ENCODE measurements around the gene HEXA. TPM values are rescaled to one million over a fixed set of nuclear protein-coding genes. Genes with fewer than 3 reads are reported as not detected.
A peak's percentile ranks its signal among the peaks of the same experiment; 100 is the strongest.
"Not testable (repeated sequence)": the region's sequence is repeated elsewhere in the genome, so short reads cannot be mapped to it uniquely, and the experiment has no call there.

Gene HEXA
- total RNA-seq, result 10 to 100 TPM; 29.4 to 51.5 (median 40.0) TPM

GRCh38 chr15:72375846-72376581, at the start of gene HEXA:
Gene HEXA, minus strand, starts transcription at chr15:72376014. Its CDS starts 42 bp downstream, at chr15:72375972.
- intact Hi-C loops (cut with DNase I; ENCODE audit: low total_unique reads), result loop anchor here (2.0 to 10.0 kb wide), 3 partner anchors 96 to 309 kb away; partner anchors contain the start of genes ARIH1, BBS4, HIGD2B and PARP6
- H3K36me3 ChIP-seq, result no peaks in the 10 kb centered on the region
- no peaks in the 10 kb centered on the region for H3K27me3 ChIP-seq
- no peaks in the 10 kb centered on the region for H3K9me3 ChIP-seq
- in situ Hi-C loops (cut with MboI; ENCODE audit: low sequenced_read_pairs in 4 of 4), result loop anchor here in 1 of 4 donors (10.0 kb wide), 1 partner anchor 99 kb away; the partner anchor contains the start of gene ARIH1
- ATAC-seq (peak; percentile 95 to 96), DNase-seq (peak; percentile 95 to 98)
- H3K27ac ChIP-seq, result peak within 1 kb of the TSS; percentile 91 to 94 (median 93)
- TF ChIP-seq CTCF (IDR thresholded peaks at IDR 0.05 in 4 of 5, conservative IDR thresholded peaks at IDR 0.05 in 1 of 5) (peak in 2 of 5 experiments; percentile 35 to 62), POLR2A (IDR thresholded peaks at IDR 0.05) (peak; percentile 73 to 81)
- H3K4me1 ChIP-seq, result peaks cover 33 to 35% of the 10 kb centered on the region in 2 donors
- peak within 1 kb of the TSS; percentile 79 to 95 (median 89) for H3K4me3 ChIP-seq

GRCh38 chr15:72423256-72423655, 47.4 kb upstream of the HEXA start:
- Histone ChIP-seq H3K4me3 (no peak overlapping the region), H3K36me3 (no peaks in the 10 kb centered on the region), H3K4me1 (no peaks in the 10 kb centered on the region), H3K27me3 (no peaks in the 10 kb centered on the region), H3K9me3 (no peaks in the 10 kb centered on the region), H3K27ac (no peak overlapping the region)
- in situ Hi-C loops (cut with MboI; ENCODE audit: low sequenced_read_pairs in 4 of 4), result no loop called here
- intact Hi-C loops (cut with DNase I; ENCODE audit: low total_unique reads), result no loop called here
- no peak for TF ChIP-seq CTCF (IDR thresholded peaks at IDR 0.05 in 4 of 5, conservative IDR thresholded peaks at IDR 0.05 in 1 of 5)
- TF ChIP-seq POLR2A (IDR thresholded peaks at IDR 0.05), result no peak
- DNase-seq (no peak), ATAC-seq (no peak)

- no peak overlapping the region for H3K27ac ChIP-seq
- in situ Hi-C loops (cut with MboI; ENCODE audit: low sequenced_read_pairs in 4 of 4), result no loop called here
- no peak for TF ChIP-seq CTCF (IDR thresholded peaks at IDR 0.05 in 4 of 5, conservative IDR thresholded peaks at IDR 0.05 in 1 of 5)
- TF ChIP-seq POLR2A (IDR thresholded peaks at IDR 0.05), result no peak
- no peaks in the 10 kb centered on the region for H3K36me3 ChIP-seq
- no peaks in the 10 kb centered on the region for H3K27me3 ChIP-seq
- intact Hi-C loops (cut with DNase I; ENCODE audit: low total_unique reads), result no loop called here
- no peak for DNase-seq
- no peak overlapping the region for H3K4me3 ChIP-seq
- H3K4me1 ChIP-seq, result no peaks in the 10 kb centered on the region
- no peak for ATAC-seq
- no peaks in the 10 kb centered on the region for H3K9me3 ChIP-seq
These were observed 45.7 kb upstream of the HEXA start for GRCh38 chr15:72421484-72421883.

GRCh38 chr15:72420576-72420975, 44.8 kb upstream of the HEXA start:
- H3K27ac ChIP-seq, result no peak overlapping the region
- DNase-seq, result no peak
- H3K4me3 ChIP-seq, result no peak overlapping the region
- TF ChIP-seq CTCF (IDR thresholded peaks at IDR 0.05 in 4 of 5, conservative IDR thresholded peaks at IDR 0.05 in 1 of 5) (no peak), POLR2A (IDR thresholded peaks at IDR 0.05) (no peak)
- H3K4me1 ChIP-seq, result no peaks in the 10 kb centered on the region
- in situ Hi-C loops (cut with MboI; ENCODE audit: low sequenced_read_pairs in 4 of 4), result no loop called here
- H3K27me3 ChIP-seq, result no peaks in the 10 kb centered on the region
- intact Hi-C loops (cut with DNase I; ENCODE audit: low total_unique reads), result no loop called here
- ATAC-seq, result no peak
- H3K36me3 ChIP-seq, result no peaks in the 10 kb centered on the region
- H3K9me3 ChIP-seq, result no peaks in the 10 kb centered on the region

GRCh38 chr15:72419768-72420167, 44.0 kb upstream of the HEXA start:
- H3K36me3 ChIP-seq; H3K4me1 ChIP-seq; H3K4me3 ChIP-seq; ATAC-seq; intact Hi-C loops (cut with DNase I; ENCODE audit: low total_unique reads); H3K9me3 ChIP-seq; in situ Hi-C loops (cut with MboI; ENCODE audit: low sequenced_read_pairs in 4 of 4); H3K27me3 ChIP-seq; H3K27ac ChIP-seq; DNase-seq: not testable (repeated sequence)
